Ectodermal cell (in vitro differentiated cells): Measurements from ENCODE around the gene PAX7.

Experiments used
- H3K27ac ChIP-seq: 2 replicates; pipeline ENCODE4 v1.7.0; 2013; ENCODE audit warnings: mild to moderate bottlenecking, low read depth, low read length; ENCODE audit not compliant: insufficient read depth, poor library complexity, severe bottlenecking
- H3K27me3 ChIP-seq: 2 replicates; pipeline ENCODE4 v1.7.0; 2013; ENCODE audit warnings: mild to moderate bottlenecking, low read length; ENCODE audit not compliant: insufficient read depth, control insufficient read depth, poor library complexity, severe bottlenecking
- H3K36me3 ChIP-seq: one replicate; pipeline ENCODE4 v1.7.0; 2013; ENCODE audit warnings: low read length; ENCODE audit not compliant: control insufficient read depth, insufficient read depth
- H3K4me1 ChIP-seq: one replicate; pipeline ENCODE4 v1.7.0; 2013; ENCODE audit warnings: low read length; ENCODE audit not compliant: control insufficient read depth, insufficient read depth
- H3K4me3 ChIP-seq: 2 replicates; pipeline ENCODE4 v1.7.0; 2013; ENCODE audit warnings: low read depth, low read length, control low read depth; ENCODE audit not compliant: insufficient read depth
- H3K9me3 ChIP-seq: 2 replicates; pipeline ENCODE4 v1.7.0; 2013; ENCODE audit warnings: mild to moderate bottlenecking, low read length, moderate library complexity; ENCODE audit not compliant: control insufficient read depth
- WGBS, 2 experiments: methylation state at CpG; one replicate each; pipeline ENCODE4 v1.1.7; 2013; ENCODE audit warnings: missing lambda C conversion rate in 2 of 2; 5-methylcytosine and 5-hydroxymethylcytosine counted together

PAX7 gene

DNA sequence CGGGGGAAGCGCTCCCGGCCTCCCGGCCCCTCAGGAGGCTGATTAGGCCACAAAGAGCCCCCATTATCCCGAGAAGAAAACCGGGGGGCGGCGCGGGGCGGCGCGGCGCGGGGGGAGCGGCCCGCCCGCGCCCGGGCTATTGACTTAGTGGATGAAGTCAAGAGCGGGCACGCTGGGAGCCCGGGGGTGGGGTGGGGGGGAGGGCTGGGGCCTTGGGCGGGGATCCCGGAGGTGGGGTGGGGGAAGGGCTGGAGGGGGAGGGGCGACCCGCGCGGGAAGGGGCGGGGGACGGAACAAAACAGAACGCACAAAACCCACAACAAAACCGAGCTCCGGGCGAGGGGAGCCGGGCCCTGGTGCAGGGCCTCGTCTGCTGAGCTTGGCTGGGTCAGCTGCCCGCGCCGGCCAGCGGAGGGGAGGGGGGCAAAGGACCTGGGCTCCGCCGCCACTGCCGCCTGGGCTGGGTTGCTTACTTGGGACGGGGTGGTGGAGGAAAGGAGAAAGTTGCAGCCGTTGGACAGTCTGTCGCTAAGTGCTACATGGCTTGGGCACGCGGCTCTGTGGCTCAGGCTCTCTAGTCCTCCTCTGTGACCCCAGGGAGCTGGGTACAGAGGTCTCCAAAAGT, 16.3 kb downstream of the PAX7 start:
- no peaks in the 10 kb centered on the region for H3K9me3 ChIP-seq
- no peaks in the 10 kb centered on the region for H3K36me3 ChIP-seq
- no peak overlapping the region for H3K4me3 ChIP-seq
- H3K4me1 ChIP-seq = peaks cover 64% of the 10 kb centered on the region
- H3K27ac ChIP-seq = peak overlapping the region; percentile 28
- WGBS, 2 experiments = 1% methylated on average over 36 to 38 of the region's 48 CpGs
- H3K27me3 ChIP-seq = peaks cover 98% of the 10 kb centered on the region

DNA sequence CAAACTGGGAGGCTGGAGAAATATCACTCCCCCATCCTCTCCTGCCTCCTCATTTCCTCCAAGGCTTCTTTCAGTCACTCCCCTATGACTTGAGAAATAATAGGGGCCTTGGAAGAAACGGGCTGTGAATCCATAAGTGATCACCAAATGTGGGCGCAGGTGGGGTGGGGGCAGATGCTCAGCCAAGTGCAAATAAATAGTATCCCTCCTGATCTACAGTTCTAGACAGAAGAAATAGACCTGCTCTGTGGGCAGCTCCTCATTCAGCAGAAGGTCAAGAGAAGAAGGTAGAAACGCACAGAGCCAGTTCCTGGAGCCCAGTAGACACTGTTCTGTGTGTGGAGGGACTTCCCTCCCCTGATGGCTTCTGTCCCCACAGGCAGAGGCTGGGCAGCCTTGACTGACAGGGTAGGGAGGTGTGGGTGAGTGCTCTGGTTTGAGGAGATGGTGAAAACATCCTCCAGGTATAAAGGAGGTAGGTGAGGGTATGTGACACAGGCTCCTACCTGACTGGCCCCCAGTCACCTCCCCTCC, 17.1 kb downstream of the PAX7 start:
- no peak overlapping the region for H3K4me3 ChIP-seq
- 29 to 31% methylated on average over 3 of the region's 3 CpGs for WGBS, 2 experiments

DNA sequence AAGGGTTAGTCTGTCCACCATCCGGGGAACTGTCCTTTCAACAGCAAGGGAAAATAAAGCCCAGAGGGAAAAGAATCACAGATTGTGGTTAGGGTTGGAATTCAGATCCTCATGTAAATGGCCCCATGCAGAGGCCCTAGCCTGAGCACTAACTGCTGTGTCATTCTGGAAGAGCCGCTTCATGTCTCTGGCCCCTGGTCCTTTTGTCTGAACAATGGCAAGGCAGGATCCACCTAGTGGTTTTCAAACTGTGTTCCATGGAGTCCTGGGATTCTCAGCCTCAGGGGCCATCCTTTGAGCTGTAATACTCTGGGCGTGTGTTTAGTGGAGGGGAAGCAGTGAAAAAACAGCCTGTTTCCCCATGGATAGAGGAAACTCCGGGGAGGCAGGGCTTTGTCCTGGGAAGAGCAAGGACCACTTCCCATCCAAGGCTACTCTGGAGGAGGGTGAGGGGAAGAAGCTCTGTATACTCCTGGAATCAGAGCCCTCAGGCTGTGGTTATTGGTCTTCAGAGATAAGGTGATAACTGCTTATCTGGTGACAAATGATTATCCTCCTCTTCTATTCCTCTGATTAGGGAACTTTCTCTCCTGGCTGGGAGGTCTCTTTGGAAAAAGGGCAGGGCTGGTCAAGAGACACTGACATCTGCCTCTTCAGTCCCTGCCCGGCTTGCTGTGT, 19.2 kb downstream of the PAX7 start:
- Histone ChIP-seq H3K9me3 (no peaks in the 10 kb centered on the region), H3K36me3 (no peaks in the 10 kb centered on the region), H3K4me1 (peaks cover 58% of the 10 kb centered on the region), H3K4me3 (no peak overlapping the region), H3K27me3 (peaks cover 95% of the 10 kb centered on the region), H3K27ac (no peak overlapping the region)
- 18 to 23% methylated on average over 5 of the region's 5 CpGs for WGBS, 2 experiments

More for the DNA sequence above, 17.1 kb downstream of the PAX7 start:
- H3K9me3 ChIP-seq = no peaks in the 10 kb centered on the region
- H3K4me1 ChIP-seq = peaks cover 64% of the 10 kb centered on the region
- H3K27me3 ChIP-seq = peaks cover 98% of the 10 kb centered on the region
- H3K36me3 ChIP-seq = no peaks in the 10 kb centered on the region
- H3K27ac ChIP-seq = no peak overlapping the region

DNA sequence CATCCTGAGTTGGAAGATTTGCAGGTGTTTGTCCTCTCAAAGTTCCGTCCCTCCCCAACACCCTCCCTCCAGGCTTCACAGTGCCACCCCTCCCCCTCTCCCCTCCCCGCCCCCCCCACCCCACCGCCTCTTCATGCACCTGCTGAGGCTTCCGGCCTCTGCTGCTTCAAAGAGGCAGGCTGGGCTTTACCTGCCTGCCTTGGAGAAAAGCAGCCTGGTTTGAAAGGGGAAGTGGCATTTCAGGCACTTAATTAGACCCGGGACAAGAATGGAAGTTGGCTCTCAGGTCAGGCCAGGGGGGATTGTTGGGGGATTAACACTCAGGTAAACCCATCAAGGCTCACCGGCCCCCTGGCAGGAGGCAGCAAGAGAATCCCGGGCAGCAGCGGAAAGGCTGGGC, 21.1 kb downstream of the PAX7 start:
- Histone ChIP-seq H3K4me3 (no peak overlapping the region), H3K4me1 (peaks cover 45% of the 10 kb centered on the region), H3K27ac (no peak overlapping the region), H3K27me3 (peaks cover 95% of the 10 kb centered on the region), H3K9me3 (no peaks in the 10 kb centered on the region), H3K36me3 (no peaks in the 10 kb centered on the region)
- 6 to 17% methylated on average over 5 to 6 of the region's 8 CpGs for WGBS, 2 experiments

DNA sequence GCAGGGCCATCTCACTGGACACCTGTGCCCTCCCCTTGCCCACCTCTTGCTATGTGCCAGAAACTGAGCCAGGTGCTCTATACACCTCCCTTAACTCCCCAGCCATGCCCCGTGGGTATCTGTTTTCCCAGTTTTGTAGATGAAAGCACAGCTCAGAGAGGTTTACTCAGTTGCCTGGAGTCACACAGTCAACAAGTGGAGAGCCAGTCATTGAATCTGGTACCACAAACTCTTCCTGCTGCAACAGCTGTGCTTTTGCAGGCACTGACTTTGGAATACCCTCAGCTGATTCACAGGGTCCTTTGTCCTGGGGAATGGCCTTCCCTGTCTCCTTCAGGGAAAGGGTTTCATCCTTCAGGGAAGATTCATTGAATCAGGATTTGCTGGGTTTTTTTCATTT, 22.1 kb downstream of the PAX7 start:
- no peaks in the 10 kb centered on the region for H3K9me3 ChIP-seq
- peaks cover 53% of the 10 kb centered on the region for H3K4me1 ChIP-seq
- peaks cover 88% of the 10 kb centered on the region for H3K27me3 ChIP-seq
- no peaks in the 10 kb centered on the region for H3K36me3 ChIP-seq
- no peak overlapping the region for H3K27ac ChIP-seq
- WGBS, 2 experiments = 25 to 38% methylated on average over 1 of the region's 1 CpG
- no peak overlapping the region for H3K4me3 ChIP-seq

DNA sequence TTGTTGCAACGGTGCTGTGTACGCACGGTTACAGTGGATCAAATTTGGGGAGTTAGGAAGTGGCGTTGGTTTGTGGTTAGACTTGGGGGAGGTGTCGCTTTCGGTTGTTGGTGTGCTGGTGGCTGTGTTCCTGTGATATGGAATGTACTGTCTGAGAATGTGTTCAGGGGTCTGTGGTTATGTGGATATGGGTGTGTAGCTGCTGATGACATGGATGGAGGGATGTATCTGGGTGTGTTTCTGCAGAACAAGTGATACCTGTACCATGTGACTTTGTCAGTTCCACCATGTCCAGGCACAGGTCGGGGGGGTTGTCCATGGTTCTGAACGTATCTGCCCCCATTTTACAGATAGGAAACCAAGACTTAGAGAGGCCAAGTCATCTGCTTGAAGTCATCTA, 22.7 kb downstream of the PAX7 start:
- Histone ChIP-seq H3K9me3 (no peaks in the 10 kb centered on the region), H3K27ac (no peak overlapping the region), H3K36me3 (no peaks in the 10 kb centered on the region), H3K4me1 (peaks cover 58% of the 10 kb centered on the region), H3K27me3 (peaks cover 86% of the 10 kb centered on the region), H3K4me3 (no peak overlapping the region)
- WGBS, 2 experiments = 74 to 77% methylated on average over 8 of the region's 8 CpGs

DNA sequence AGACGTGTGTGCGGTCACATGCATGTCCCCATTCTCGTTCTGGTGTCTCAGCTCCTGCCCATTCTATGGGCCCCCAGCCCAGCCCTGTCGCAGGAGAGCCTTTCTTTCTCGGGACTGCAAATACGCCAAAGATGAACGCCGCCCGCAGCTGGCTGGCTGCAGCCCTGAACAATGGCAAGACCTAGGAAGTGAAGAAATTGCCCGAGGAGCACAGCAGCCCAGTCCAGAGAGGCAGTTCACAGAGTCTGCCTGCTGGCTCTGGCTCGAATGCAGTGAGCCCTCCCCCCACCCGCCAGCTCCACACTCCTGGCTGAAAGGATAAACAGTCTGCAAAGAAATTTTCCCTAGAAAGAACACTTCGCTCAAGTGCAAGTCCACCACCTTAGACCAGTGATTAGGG, 23.3 kb downstream of the PAX7 start:
- H3K27me3 ChIP-seq = peaks cover 86% of the 10 kb centered on the region
- H3K4me1 ChIP-seq = peaks cover 62% of the 10 kb centered on the region
- H3K9me3 ChIP-seq = no peaks in the 10 kb centered on the region
- H3K4me3 ChIP-seq = no peak overlapping the region
- WGBS, 2 experiments = 13% methylated on average over 13 of the region's 13 CpGs
- H3K27ac ChIP-seq = no peak overlapping the region
- no peaks in the 10 kb centered on the region for H3K36me3 ChIP-seq

DNA sequence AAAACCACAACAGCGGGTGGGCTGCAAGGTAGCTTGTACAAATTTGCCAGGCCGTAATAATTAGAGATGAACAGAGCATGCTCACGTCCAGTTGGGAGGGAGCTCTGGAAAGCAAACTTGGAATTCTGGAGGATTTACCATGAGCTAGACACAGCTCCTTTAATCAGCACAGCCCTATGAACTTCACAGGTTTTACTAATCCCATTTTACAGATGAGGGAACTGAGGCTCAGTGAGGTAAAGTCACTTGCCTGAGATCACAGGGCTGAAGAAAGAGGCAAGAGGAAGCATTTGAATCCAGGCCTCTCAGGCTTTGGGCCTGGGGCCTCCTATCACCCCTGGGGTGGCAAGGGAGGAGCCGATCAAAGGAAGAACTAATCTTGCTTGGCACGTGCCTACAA, 24.0 kb downstream of the PAX7 start:
- 83 to 85% methylated on average over 5 of the region's 5 CpGs for WGBS, 2 experiments
- Histone ChIP-seq H3K27ac (no peak overlapping the region), H3K9me3 (no peaks in the 10 kb centered on the region), H3K36me3 (no peaks in the 10 kb centered on the region), H3K4me1 (peaks cover 60% of the 10 kb centered on the region), H3K27me3 (peaks cover 86% of the 10 kb centered on the region), H3K4me3 (no peak overlapping the region)

DNA sequence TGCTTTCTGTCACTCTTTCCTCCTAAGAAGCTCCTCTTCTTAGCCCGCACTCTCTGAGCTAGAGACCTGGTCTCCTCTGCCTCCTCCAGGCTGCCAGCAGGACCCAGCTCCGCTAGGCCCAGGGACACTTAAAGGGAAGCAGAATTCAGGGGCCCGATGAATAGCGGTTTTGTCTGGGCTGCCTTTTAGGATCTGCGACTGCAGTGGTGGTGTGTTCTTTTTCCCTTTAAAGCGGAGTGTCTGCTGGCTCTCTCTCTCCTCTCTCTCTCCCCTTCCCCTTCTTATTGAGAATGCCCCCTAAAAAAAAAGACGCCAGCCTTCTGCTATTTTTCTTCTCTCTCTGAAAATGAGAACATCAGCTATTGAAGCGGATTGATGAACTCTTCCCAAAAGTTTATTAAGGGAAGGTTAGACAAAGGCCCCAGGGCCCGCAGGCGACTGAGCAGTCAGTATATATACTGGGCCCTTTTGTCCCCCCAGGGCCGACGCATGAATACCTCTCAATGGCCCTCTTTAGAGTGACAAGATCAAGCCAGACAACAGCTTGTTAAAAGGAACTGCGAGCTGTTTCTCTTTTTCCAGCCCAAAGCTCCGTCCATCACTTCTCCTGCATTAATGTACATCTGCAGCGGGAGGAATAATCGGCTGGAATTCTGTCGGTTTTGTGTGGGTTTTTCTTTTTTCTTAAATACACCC, 27.0 kb downstream of the PAX7 start:
- no peaks in the 10 kb centered on the region for H3K9me3 ChIP-seq
- no peaks in the 10 kb centered on the region for H3K36me3 ChIP-seq
- H3K4me3 ChIP-seq = no peak overlapping the region
- peaks cover 71% of the 10 kb centered on the region for H3K27me3 ChIP-seq
- peak overlapping the region; percentile 78 for H3K27ac ChIP-seq
- WGBS, 2 experiments = 12 to 22% methylated on average over 13 to 17 of the region's 17 CpGs
- peaks cover 57% of the 10 kb centered on the region for H3K4me1 ChIP-seq

DNA sequence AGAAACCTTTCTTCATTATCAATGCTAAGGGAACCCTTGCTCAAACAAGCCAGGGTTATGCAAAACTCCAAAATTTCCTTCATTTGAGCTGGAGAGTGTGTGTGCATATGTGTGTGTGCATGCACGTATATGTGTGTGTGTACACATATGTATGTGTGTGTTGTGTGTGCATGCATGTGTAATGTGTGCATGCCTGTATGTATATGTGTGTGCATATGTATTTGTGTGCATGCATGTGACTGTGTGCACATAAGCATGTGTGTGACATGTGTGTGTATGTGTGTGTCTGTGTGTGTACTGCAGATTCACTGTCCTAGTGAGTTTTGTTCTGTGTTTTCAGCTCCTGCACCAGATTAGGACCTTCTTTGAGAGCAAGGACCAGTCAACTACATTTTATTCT, 28.2 kb downstream of the PAX7 start:
- Histone ChIP-seq H3K27me3 (peaks cover 59% of the 10 kb centered on the region), H3K9me3 (no peaks in the 10 kb centered on the region)

More for the DNA sequence above, 28.2 kb downstream of the PAX7 start:
- no peak overlapping the region for H3K4me3 ChIP-seq
- H3K4me1 ChIP-seq = peaks cover 47% of the 10 kb centered on the region
- 94 to 98% methylated on average over 1 of the region's 1 CpG for whole genome bisulfite sequencing, 2 experiments
- no peak overlapping the region for H3K27ac ChIP-seq
- no peaks in the 10 kb centered on the region for H3K36me3 ChIP-seq
